ENCODE data around the gene FMN1.
A peak's percentile ranks its signal among the peaks of the same experiment; 100 is the strongest.
"Not testable (repeated sequence)": the region's sequence is repeated elsewhere in the genome, so short reads cannot be mapped to it uniquely, and the experiment has no call there.

Gene FMN1

DNA sequence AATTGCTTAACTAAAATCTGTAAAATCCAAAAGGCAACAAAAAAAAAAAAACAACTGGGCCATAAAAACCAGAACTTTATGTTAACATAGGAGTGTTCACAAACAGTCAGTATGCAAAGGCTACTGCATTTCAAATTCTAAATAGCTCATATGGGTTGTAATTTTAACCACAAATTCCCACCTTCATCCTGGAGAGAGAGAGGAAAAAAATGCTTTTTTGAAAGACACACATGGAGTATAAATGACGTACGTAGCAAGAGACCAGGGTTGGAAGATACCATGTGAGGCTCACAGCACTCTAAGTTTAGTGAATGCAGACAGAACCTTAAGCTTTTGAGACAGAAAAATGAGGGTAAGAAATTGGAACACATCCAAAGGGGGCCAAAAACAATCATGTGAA, 115.9 kb downstream of the FMN1 start:
- Histone ChIP-seq H3K4me2 (ENCODE audit: low read length) (no peak overlapping the region), H3K27ac (no peak overlapping the region), H3K36me3 (ENCODE audit: control insufficient read depth, insufficient read depth, low read length) (no peaks in the 10 kb centered on the region), H3K9ac (no peak overlapping the region), H3K79me2 (no peaks in the 10 kb centered on the region), H2AFZ (no peak overlapping the region), H3K9me3 (ENCODE audit: control insufficient read depth, low read length) (no peaks in the 10 kb centered on the region), H3K27me3 (ENCODE audit: control insufficient read depth, insufficient read depth, low read length) (no peaks in the 10 kb centered on the region), H3K4me3 (ENCODE audit: low read depth, low read length) (no peak overlapping the region), H3K4me1 (no peaks in the 10 kb centered on the region)
- TF ChIP-seq, protein P1, sequence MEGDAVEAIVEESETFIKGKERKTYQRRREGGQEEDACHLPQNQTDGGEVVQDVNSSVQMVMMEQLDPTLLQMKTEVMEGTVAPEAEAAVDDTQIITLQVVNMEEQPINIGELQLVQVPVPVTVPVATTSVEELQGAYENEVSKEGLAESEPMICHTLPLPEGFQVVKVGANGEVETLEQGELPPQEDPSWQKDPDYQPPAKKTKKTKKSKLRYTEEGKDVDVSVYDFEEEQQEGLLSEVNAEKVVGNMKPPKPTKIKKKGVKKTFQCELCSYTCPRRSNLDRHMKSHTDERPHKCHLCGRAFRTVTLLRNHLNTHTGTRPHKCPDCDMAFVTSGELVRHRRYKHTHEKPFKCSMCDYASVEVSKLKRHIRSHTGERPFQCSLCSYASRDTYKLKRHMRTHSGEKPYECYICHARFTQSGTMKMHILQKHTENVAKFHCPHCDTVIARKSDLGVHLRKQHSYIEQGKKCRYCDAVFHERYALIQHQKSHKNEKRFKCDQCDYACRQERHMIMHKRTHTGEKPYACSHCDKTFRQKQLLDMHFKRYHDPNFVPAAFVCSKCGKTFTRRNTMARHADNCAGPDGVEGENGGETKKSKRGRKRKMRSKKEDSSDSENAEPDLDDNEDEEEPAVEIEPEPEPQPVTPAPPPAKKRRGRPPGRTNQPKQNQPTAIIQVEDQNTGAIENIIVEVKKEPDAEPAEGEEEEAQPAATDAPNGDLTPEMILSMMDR (IDR thresholded peaks at IDR 0.05): no peak

DNA sequence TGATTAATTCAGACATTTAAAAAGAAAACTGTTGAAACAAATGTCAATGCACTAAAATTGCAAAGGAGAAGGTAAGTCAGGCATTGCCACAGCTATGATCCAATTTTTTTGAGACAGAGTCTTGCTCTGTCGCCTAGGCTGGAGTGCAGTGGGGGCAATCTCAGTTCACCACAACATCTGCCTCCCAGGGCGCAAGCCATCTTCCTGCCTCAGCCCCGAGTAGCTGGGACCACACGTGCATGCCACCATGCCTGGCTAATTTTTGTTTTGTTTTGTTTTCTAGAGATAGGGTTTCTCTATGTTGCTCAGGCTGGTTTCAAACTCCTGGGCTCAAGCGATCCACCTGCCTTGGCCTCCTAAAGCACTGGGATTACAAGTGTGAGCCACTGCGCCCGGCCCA, 117.6 kb downstream of the FMN1 start:
- Histone ChIP-seq H3K27ac (no peak overlapping the region), H3K4me1 (peaks cover 2% of the 10 kb centered on the region), H3K27me3 (ENCODE audit: control insufficient read depth, insufficient read depth, low read length) (no peaks in the 10 kb centered on the region), H3K79me2 (no peaks in the 10 kb centered on the region), H3K4me2 (ENCODE audit: low read length) (no peak overlapping the region), H3K4me3 (ENCODE audit: low read depth, low read length) (no peak overlapping the region), H2AFZ (no peak overlapping the region), H3K36me3 (ENCODE audit: control insufficient read depth, insufficient read depth, low read length) (no peaks in the 10 kb centered on the region), H3K9me3 (ENCODE audit: control insufficient read depth, low read length) (no peaks in the 10 kb centered on the region), H3K9ac (no peak overlapping the region)
- TF ChIP-seq, protein P1 (IDR thresholded peaks at IDR 0.05): no peak

DNA sequence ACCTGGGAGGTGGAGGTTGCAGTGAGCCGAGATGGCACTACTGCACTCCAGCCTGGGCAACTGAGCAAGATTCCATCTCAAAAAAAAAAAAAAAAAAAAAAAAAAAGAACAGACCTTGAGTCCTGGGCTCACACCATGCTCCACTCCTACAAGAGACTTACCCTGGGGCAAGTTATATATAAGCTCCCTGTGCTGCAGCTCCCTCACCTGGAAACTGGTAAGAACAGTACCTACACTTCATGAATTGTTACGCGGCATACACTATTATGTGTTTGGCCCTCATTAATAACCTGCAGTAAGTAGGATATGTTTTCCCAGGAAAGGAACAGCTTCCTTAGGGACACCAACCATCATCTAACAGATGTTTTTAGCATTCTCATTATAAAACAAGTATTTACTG, 119.6 kb downstream of the FMN1 start:
- H3K9ac ChIP-seq: no peak overlapping the region
- no peaks in the 10 kb centered on the region for H3K9me3 ChIP-seq (ENCODE audit: control insufficient read depth, low read length)
- peaks cover 2% of the 10 kb centered on the region for H3K4me1 ChIP-seq
- H3K4me3 ChIP-seq (ENCODE audit: low read depth, low read length): no peak overlapping the region
- no peaks in the 10 kb centered on the region for H3K36me3 ChIP-seq (ENCODE audit: control insufficient read depth, insufficient read depth, low read length)
- no peaks in the 10 kb centered on the region for H3K27me3 ChIP-seq (ENCODE audit: control insufficient read depth, insufficient read depth, low read length)
- no peak overlapping the region for H3K27ac ChIP-seq
- TF ChIP-seq, protein P1 (IDR thresholded peaks at IDR 0.05): no peak
- no peak overlapping the region for H3K4me2 ChIP-seq (ENCODE audit: low read length)
- H2AFZ ChIP-seq: no peak overlapping the region
- H3K79me2 ChIP-seq: no peaks in the 10 kb centered on the region

DNA sequence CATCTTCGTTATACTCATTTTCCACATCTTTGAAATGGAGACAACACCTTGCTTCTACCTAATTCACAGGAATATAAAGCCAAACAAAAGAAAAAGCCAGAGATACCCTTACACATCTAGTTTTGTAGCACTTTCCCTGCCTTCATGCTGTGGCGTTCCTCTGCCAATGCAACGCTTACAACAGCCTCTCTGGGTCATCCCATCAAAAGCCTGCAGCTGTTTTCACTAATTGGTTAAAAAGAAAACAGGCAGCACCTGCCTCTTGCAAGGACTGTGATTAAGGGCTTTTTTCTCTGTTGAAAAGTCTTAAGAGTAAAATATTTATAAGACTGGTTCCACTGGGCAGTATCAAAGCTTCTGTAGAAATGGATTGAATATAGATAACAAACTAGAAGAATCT, 120.3 kb downstream of the FMN1 start:
- no peaks in the 10 kb centered on the region for H3K27me3 ChIP-seq (ENCODE audit: control insufficient read depth, insufficient read depth, low read length)
- no peaks in the 10 kb centered on the region for H3K36me3 ChIP-seq (ENCODE audit: control insufficient read depth, insufficient read depth, low read length)
- no peaks in the 10 kb centered on the region for H3K79me2 ChIP-seq
- H3K4me1 ChIP-seq: peaks cover 5% of the 10 kb centered on the region
- TF ChIP-seq, protein P1 (IDR thresholded peaks at IDR 0.05): no peak
- H3K9me3 ChIP-seq (ENCODE audit: control insufficient read depth, low read length): no peaks in the 10 kb centered on the region
- no peak overlapping the region for H3K9ac ChIP-seq
- H3K4me3 ChIP-seq (ENCODE audit: low read depth, low read length): no peak overlapping the region
- no peak overlapping the region for H3K4me2 ChIP-seq (ENCODE audit: low read length)
- H3K27ac ChIP-seq: no peak overlapping the region
- no peak overlapping the region for H2AFZ ChIP-seq

DNA sequence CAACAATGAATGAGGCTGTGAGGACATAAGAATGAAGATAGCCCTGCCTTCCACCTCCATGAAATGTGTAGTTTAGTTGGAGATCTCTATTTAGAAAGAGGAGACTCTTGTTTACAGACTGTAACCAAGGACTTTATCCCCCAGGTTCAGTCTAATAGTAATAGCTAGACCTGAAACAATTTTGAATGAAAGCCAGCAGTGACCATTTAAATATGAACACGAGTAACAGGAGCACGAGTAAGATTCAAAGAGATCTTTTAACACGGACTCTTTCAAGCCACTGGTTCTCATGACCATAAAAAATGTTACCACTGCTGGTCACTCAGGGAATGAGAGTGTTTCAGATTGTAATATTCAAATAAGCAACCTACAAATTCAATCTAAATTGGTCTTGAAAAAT, 123.1 kb downstream of the FMN1 start:
- TF ChIP-seq, protein P1 (IDR thresholded peaks at IDR 0.05): no peak
- no peaks in the 10 kb centered on the region for H3K9me3 ChIP-seq (ENCODE audit: control insufficient read depth, low read length)
- no peaks in the 10 kb centered on the region for H3K79me2 ChIP-seq
- H3K9ac ChIP-seq: no peak overlapping the region
- H3K4me1 ChIP-seq: peaks cover 11% of the 10 kb centered on the region
- no peak overlapping the region for H2AFZ ChIP-seq
- H3K4me2 ChIP-seq (ENCODE audit: low read length): peak overlapping the region; percentile 58
- no peak overlapping the region for H3K27ac ChIP-seq
- no peaks in the 10 kb centered on the region for H3K36me3 ChIP-seq (ENCODE audit: control insufficient read depth, insufficient read depth, low read length)
- peak overlapping the region; percentile 17 for H3K4me3 ChIP-seq (ENCODE audit: low read depth, low read length)
- H3K27me3 ChIP-seq (ENCODE audit: control insufficient read depth, insufficient read depth, low read length): no peaks in the 10 kb centered on the region

DNA sequence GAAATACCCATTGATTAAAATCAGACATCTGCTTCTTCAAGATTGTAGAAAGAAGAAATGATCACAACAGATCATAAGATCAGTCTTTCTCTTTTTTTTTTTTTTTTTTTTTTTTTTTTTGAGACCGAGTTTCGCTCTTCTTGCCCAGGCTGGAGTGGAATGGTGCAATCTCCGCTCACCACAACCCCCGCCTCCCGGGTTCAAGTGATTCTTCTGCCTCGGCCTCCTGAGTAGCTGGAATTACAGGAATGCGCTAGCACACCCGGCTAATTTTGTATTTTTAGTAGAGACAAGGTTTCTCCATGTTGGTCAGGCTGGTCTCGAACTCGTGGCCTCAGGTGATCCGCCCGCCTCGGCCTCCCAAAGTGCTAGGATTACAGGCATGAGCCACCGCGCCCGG, 124.6 kb downstream of the FMN1 start:
- not testable (repeated sequence) for H3K9ac ChIP-seq; H3K27me3 ChIP-seq (ENCODE audit: control insufficient read depth, insufficient read depth, low read length); H3K27ac ChIP-seq; H2AFZ ChIP-seq; H3K9me3 ChIP-seq (ENCODE audit: control insufficient read depth, low read length); H3K36me3 ChIP-seq (ENCODE audit: control insufficient read depth, insufficient read depth, low read length); H3K4me3 ChIP-seq (ENCODE audit: low read depth, low read length); H3K79me2 ChIP-seq; H3K4me2 ChIP-seq (ENCODE audit: low read length)
- H3K4me1 ChIP-seq: peaks cover 11% of the 10 kb centered on the region

All from parathyroid adenoma (tissue), 2 donors.